Esophagus squamous epithelium (tissue), 4 donors: ENCODE results near the gene SHC1.

Source experiments
- CTCF ChIP-seq, 6 experiments: fragments of 450-650 bp in 4 of 6; fragments of 200-600 bp in 2 of 6; sonication (generic) in 2 of 6; IDR thresholded peaks; one replicate each; pipeline ENCODE4 v1.5.1; 2016 to 2019; ENCODE audit warnings: antibody characterized with exemption in 6 of 6, mild to moderate bottlenecking in 4 of 6, moderate library complexity in 4 of 6
- POLR2A ChIP-seq, 4 donors: fragments of 450-650 bp; IDR thresholded peaks; one replicate each; pipeline ENCODE4 v1.6.1; 2017; ENCODE audit warnings: antibody characterized with exemption in 4 of 4, mild to moderate bottlenecking in 4 of 4, moderate library complexity in 3 of 4

GRCh38 chr1:155014709-155015508, 44.4 kb upstream of the SHC1 start:
- no peak for TF ChIP-seq CTCF (IDR thresholded peaks at IDR 0.05)
- TF ChIP-seq POLR2A (IDR thresholded peaks at IDR 0.05): no peak
